ENCODE data around the gene RLN3.
"Not testable (repeated sequence)": the region's sequence is repeated elsewhere in the genome, so short reads cannot be mapped to it uniquely, and the experiment has no call there.

Gene RLN3

DNA sequence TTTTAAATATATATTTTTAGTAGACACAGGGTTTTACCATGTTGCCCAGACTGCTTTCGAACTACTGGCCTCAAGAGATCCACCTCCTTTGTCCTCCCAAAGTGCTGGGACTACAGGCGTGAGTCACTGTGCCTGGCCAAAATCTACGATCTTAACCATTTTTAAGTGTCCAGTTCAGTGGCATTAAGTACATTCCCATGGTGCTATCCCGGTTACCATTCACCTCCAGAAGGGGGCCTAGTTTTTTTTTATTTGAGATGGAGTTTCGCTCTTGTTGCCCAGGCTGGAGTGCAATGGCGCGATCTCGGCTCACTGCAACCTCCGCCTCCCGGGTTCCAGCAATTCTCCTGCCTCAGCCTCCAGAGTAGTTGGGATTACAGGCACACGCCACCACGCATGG, 7.2 kb downstream of the RLN3 start:
- H3K9me3 ChIP-seq (ENCODE audit: control insufficient read depth in 2 of 2, low read length in 2 of 2); H3K27me3 ChIP-seq (ENCODE audit: control insufficient read depth in 2 of 2, insufficient read depth in 2 of 2, low read length in 2 of 2); H3K36me3 ChIP-seq (ENCODE audit: control insufficient read depth in 2 of 2, insufficient read depth in 2 of 2, low read length in 2 of 2); H3K4me3 ChIP-seq (ENCODE audit: low read length in 2 of 2); H3K9ac ChIP-seq (ENCODE audit: low read depth in 1 of 2, low read length in 2 of 2); H3K27ac ChIP-seq (ENCODE audit: low read depth in 2 of 2, low read length in 2 of 2): not testable (repeated sequence)
- H3K4me1 ChIP-seq (ENCODE audit: control insufficient read depth in 2 of 2, insufficient read depth in 2 of 2, low read length in 2 of 2): peaks cover 9 to 13% of the 10 kb centered on the region in 2 donors

DNA sequence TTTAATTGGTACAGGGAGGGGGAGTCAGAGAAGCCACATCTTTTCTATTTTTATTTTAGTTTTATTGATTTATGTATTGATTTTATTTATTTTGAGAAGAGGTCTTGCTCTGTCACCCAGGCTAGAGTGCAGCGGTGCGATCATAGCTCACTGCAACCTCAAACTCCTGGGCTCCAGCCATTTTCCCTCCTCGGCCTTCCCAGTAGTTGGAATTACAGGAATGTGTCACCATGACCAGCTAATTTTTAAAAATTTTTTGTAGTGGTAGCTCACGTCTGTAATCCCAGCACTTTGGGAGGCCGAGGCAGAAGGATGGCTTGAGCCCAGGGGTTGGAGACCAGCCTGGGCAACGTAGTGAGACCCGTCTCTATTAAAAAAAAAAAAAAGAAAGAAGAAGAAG, 7.8 kb downstream of the RLN3 start:
- H3K9ac ChIP-seq (ENCODE audit: low read depth in 1 of 2, low read length in 2 of 2): no peak overlapping the region
- H3K36me3 ChIP-seq (ENCODE audit: control insufficient read depth in 2 of 2, insufficient read depth in 2 of 2, low read length in 2 of 2): no peaks in the 10 kb centered on the region
- H3K27me3 ChIP-seq (ENCODE audit: control insufficient read depth in 2 of 2, insufficient read depth in 2 of 2, low read length in 2 of 2): peaks cover 0 to 2% of the 10 kb centered on the region in 2 donors
- peaks cover 9 to 13% of the 10 kb centered on the region in 2 donors for H3K4me1 ChIP-seq (ENCODE audit: control insufficient read depth in 2 of 2, insufficient read depth in 2 of 2, low read length in 2 of 2)
- H3K27ac ChIP-seq (ENCODE audit: low read depth in 2 of 2, low read length in 2 of 2): no peak overlapping the region
- H3K9me3 ChIP-seq (ENCODE audit: control insufficient read depth in 2 of 2, low read length in 2 of 2): no peaks in the 10 kb centered on the region
- H3K4me3 ChIP-seq (ENCODE audit: low read length in 2 of 2): no peak overlapping the region

DNA sequence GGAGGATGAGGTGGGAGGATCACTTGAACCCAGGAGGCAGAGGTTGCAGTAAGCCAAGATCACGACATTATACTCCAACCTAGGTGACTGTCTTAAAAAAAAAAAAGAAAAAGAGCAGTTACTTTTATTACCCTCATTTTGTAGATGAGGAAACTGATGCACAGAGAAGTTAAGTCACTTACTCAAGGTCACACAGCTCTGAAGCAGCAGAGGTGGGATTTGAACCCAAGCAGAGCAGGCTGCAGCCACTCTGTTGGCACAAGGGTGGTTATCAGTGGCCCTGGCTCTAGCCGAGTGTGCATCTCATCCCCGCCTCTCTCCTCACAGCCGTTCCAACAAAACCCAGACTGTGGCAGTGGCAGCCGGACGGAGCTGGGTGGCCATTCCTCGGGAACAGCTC, 11.2 kb downstream of the RLN3 start:
- H3K9me3 ChIP-seq (ENCODE audit: control insufficient read depth in 2 of 2, low read length in 2 of 2): no peaks in the 10 kb centered on the region
- no peak overlapping the region for H3K4me3 ChIP-seq (ENCODE audit: low read length in 2 of 2)
- no peak overlapping the region for H3K27ac ChIP-seq (ENCODE audit: low read depth in 2 of 2, low read length in 2 of 2)
- peaks cover 0 to 3% of the 10 kb centered on the region in 2 donors for H3K4me1 ChIP-seq (ENCODE audit: control insufficient read depth in 2 of 2, insufficient read depth in 2 of 2, low read length in 2 of 2)
- no peak overlapping the region for H3K9ac ChIP-seq (ENCODE audit: low read depth in 1 of 2, low read length in 2 of 2)
- H3K27me3 ChIP-seq (ENCODE audit: control insufficient read depth in 2 of 2, insufficient read depth in 2 of 2, low read length in 2 of 2): no peaks in the 10 kb centered on the region
- H3K36me3 ChIP-seq (ENCODE audit: control insufficient read depth in 2 of 2, insufficient read depth in 2 of 2, low read length in 2 of 2): no peaks in the 10 kb centered on the region

DNA sequence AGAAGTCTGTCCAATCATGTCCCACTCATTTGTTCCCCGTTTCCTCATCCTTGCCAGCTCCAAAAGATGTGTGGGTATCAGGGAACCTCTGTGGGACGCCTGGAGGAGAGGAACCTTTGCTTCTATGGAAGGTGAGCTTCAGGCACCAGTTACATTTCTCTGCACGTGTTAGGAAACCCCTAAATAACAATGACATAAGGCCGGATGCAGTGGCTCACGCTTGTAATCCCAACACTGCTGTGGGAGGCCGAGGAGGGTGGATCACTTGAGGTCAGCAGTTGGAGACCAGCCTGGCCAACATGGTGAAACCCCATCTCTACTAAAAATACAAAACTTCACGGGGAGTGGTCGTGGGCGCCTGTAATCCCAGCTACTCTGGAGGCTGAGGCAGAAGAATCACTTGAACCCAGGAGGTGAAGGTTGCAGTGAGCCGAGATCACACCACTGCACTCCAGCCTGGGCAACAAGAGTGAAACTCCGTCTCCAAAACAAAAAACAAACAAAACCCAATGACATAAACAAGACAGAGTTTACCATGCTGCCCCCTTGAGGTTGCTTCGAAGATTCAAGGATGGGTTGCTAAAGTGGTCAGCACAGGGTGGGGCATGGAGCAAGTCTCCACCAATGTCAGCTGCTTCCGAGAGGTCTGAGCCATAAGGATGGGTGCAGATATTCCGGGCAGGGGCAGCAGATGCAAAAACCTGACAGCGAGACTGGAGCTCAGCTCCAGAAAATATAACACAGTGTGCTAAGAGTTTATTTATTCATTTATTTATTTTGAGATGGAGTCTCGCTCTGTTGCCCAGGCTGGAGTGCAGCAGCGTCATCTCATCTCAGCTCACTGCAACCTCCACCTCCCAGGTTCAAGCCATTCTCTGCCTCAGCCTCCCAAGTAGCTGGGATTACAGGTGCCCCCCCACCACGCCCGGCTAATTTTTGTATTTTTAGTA, 15.0 kb downstream of the RLN3 start:
- not testable (repeated sequence) for H3K4me1 ChIP-seq (ENCODE audit: control insufficient read depth in 2 of 2, insufficient read depth in 2 of 2, low read length in 2 of 2); H3K4me3 ChIP-seq (ENCODE audit: low read length in 2 of 2); H3K9me3 ChIP-seq (ENCODE audit: control insufficient read depth in 2 of 2, low read length in 2 of 2); H3K9ac ChIP-seq (ENCODE audit: low read depth in 1 of 2, low read length in 2 of 2); H3K27me3 ChIP-seq (ENCODE audit: control insufficient read depth in 2 of 2, insufficient read depth in 2 of 2, low read length in 2 of 2); H3K36me3 ChIP-seq (ENCODE audit: control insufficient read depth in 2 of 2, insufficient read depth in 2 of 2, low read length in 2 of 2)
- peak overlapping the region; percentile 9 to 32 for H3K27ac ChIP-seq (ENCODE audit: low read depth in 2 of 2, low read length in 2 of 2)

DNA sequence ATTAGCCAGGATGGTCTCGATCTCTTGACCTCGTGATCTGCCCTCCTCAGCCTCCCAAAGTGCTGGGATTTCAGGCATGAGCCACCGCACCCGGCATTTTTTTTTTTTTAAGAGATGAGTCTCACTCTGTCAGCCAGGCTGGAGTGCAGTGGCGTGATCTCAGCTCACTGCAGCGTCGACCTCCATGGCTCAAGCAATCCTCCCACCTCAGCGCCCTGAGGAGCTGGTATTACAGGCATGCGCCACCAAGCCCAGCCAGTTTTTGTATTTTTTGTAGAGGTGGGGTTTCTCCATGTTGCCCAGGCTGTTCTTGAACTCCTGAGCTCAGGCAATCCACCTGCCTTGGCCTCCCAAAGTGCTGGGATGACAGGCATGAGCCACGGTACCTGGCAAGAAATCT, 19.9 kb downstream of the RLN3 start:
- H3K36me3 ChIP-seq (ENCODE audit: control insufficient read depth in 2 of 2, insufficient read depth in 2 of 2, low read length in 2 of 2); H3K9me3 ChIP-seq (ENCODE audit: control insufficient read depth in 2 of 2, low read length in 2 of 2); H3K27me3 ChIP-seq (ENCODE audit: control insufficient read depth in 2 of 2, insufficient read depth in 2 of 2, low read length in 2 of 2); H3K4me1 ChIP-seq (ENCODE audit: control insufficient read depth in 2 of 2, insufficient read depth in 2 of 2, low read length in 2 of 2); H3K9ac ChIP-seq (ENCODE audit: low read depth in 1 of 2, low read length in 2 of 2); H3K4me3 ChIP-seq (ENCODE audit: low read length in 2 of 2); H3K27ac ChIP-seq (ENCODE audit: low read depth in 2 of 2, low read length in 2 of 2): not testable (repeated sequence)

DNA sequence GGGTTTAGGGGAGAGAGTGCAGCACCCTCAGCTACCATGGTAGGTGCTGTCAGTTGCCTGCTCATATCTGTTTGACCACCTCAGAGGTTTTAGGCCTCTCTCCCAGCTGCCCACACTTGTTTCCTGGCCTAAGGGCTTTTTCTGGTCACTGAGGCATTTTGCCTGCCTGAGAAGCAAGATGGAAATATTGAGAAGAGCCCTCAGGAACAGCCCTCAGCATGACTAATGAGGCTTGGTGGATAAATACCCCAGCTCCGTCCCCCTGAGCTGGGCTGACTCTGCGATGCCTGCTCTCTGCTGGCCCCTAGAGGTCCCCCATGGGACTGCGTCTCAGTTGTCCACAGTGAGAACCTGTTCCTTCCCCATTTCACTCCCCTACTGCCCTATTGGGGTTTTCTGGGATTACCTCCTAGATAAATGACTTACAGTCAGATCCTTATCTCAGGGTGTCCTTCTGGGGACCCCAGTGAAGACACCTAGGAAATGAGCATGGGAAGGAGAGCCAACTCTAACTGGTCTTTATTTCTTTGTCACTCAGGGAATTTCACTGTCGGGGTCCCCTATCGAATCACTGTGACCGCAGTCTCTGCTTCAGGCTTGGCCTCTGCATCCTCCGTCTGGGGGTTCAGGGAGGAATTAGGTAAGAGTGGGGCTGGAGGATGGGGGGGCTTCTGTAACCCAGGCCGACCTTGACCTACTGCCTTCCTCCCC, 20.6 kb downstream of the RLN3 start:
- Histone ChIP-seq H3K9me3 (ENCODE audit: control insufficient read depth in 2 of 2, low read length in 2 of 2) (no peaks in the 10 kb centered on the region), H3K27me3 (ENCODE audit: control insufficient read depth in 2 of 2, insufficient read depth in 2 of 2, low read length in 2 of 2) (no peaks in the 10 kb centered on the region), H3K27ac (ENCODE audit: low read depth in 2 of 2, low read length in 2 of 2) (no peak overlapping the region), H3K4me1 (ENCODE audit: control insufficient read depth in 2 of 2, insufficient read depth in 2 of 2, low read length in 2 of 2) (no peaks in the 10 kb centered on the region), H3K36me3 (ENCODE audit: control insufficient read depth in 2 of 2, insufficient read depth in 2 of 2, low read length in 2 of 2) (peaks cover 0 to 2% of the 10 kb centered on the region in 2 donors), H3K9ac (ENCODE audit: low read depth in 1 of 2, low read length in 2 of 2) (no peak overlapping the region), H3K4me3 (ENCODE audit: low read length in 2 of 2) (no peak overlapping the region)

DNA sequence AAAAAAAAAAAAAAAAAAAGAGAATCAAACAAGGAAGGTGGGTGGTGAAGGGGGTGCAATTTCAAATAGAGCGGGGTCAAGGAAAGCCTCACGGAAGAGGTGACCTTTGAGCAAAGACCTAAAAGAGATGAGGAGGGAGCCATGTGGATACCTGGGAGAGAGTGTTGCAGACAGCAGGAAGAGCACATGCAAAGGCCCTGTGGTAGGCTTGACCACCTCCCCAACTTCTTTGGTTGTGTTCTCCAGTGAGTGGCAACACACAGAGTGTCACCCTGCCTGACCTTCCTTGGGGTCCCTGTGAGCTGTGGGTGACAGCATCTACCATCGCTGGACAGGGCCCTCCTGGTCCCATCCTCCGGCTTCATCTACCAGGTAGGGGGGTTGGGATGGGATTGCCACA, 22.6 kb downstream of the RLN3 start:
- peaks cover 0 to 2% of the 10 kb centered on the region in 2 donors for H3K36me3 ChIP-seq (ENCODE audit: control insufficient read depth in 2 of 2, insufficient read depth in 2 of 2, low read length in 2 of 2)
- no peak overlapping the region for H3K27ac ChIP-seq (ENCODE audit: low read depth in 2 of 2, low read length in 2 of 2)
- H3K4me1 ChIP-seq (ENCODE audit: control insufficient read depth in 2 of 2, insufficient read depth in 2 of 2, low read length in 2 of 2): no peaks in the 10 kb centered on the region
- no peaks in the 10 kb centered on the region for H3K27me3 ChIP-seq (ENCODE audit: control insufficient read depth in 2 of 2, insufficient read depth in 2 of 2, low read length in 2 of 2)
- no peak overlapping the region for H3K9ac ChIP-seq (ENCODE audit: low read depth in 1 of 2, low read length in 2 of 2)
- no peak overlapping the region for H3K4me3 ChIP-seq (ENCODE audit: low read length in 2 of 2)
- no peaks in the 10 kb centered on the region for H3K9me3 ChIP-seq (ENCODE audit: control insufficient read depth in 2 of 2, low read length in 2 of 2)

DNA sequence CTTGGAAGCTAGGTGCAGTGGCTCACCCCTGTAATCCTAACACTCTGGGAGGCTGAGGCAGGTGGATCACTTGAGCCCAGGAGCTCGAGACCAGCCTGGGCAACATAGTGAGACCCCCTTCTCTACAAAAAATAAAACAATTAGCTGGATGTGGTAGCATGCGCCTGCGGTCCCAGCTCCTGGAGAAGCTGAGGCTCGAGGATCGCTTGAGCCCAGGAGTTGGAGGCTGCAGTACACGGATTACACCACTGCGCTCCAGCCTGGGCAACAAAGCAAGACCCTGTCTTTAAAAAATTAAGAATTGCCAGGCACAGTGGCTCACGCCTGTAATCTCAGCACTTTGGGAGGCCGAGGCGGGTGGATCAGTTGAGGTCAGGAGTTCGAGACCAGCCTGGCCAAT, 23.0 kb downstream of the RLN3 start:
- not testable (repeated sequence) for H3K9me3 ChIP-seq (ENCODE audit: control insufficient read depth in 2 of 2, low read length in 2 of 2); H3K36me3 ChIP-seq (ENCODE audit: control insufficient read depth in 2 of 2, insufficient read depth in 2 of 2, low read length in 2 of 2); H3K27me3 ChIP-seq (ENCODE audit: control insufficient read depth in 2 of 2, insufficient read depth in 2 of 2, low read length in 2 of 2); H3K27ac ChIP-seq (ENCODE audit: low read depth in 2 of 2, low read length in 2 of 2); H3K4me3 ChIP-seq (ENCODE audit: low read length in 2 of 2); H3K4me1 ChIP-seq (ENCODE audit: control insufficient read depth in 2 of 2, insufficient read depth in 2 of 2, low read length in 2 of 2); H3K9ac ChIP-seq (ENCODE audit: low read depth in 1 of 2, low read length in 2 of 2)

DNA sequence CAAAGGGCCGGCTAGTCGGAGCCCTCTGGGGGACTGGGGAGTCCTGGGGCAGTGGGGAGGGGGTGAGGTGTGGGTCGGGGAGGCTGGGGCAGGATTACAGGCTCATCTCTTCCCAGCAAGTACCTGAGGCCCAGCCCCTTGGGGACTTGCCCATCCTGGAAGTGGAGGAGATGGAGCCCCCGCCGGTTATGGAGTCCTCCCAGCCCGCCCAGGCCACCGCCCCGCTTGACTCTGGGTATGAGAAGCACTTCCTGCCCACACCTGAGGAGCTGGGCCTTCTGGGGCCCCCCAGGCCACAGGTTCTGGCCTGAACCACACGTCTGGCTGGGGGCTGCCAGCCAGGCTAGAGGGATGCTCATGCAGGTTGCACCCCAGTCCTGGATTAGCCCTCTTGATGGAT, 24.0 kb downstream of the RLN3 start:
- peaks cover 0 to 2% of the 10 kb centered on the region in 2 donors for H3K36me3 ChIP-seq (ENCODE audit: control insufficient read depth in 2 of 2, insufficient read depth in 2 of 2, low read length in 2 of 2)
- no peaks in the 10 kb centered on the region for H3K27me3 ChIP-seq (ENCODE audit: control insufficient read depth in 2 of 2, insufficient read depth in 2 of 2, low read length in 2 of 2)
- H3K27ac ChIP-seq (ENCODE audit: low read depth in 2 of 2, low read length in 2 of 2): no peak overlapping the region
- H3K9ac ChIP-seq (ENCODE audit: low read depth in 1 of 2, low read length in 2 of 2): no peak overlapping the region
- H3K4me3 ChIP-seq (ENCODE audit: low read length in 2 of 2): no peak overlapping the region
- H3K4me1 ChIP-seq (ENCODE audit: control insufficient read depth in 2 of 2, insufficient read depth in 2 of 2, low read length in 2 of 2): no peaks in the 10 kb centered on the region
- no peaks in the 10 kb centered on the region for H3K9me3 ChIP-seq (ENCODE audit: control insufficient read depth in 2 of 2, low read length in 2 of 2)

DNA sequence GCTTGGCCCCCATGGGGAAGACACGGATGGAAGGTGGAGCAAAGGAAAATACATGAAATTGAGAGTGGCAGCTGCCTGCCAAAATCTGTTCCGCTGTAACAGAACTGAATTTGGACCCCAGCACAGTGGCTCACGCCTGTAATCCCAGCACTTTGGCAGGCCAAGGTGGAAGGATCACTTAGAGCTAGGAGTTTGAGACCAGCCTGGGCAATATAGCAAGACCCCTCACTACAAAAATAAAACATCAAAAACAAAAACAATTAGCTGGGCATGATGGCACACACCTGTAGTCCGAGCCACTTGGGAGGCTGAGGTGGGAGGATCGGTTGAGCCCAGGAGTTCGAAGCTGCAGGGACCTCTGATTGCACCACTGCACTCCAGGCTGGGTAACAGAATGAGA, 24.5 kb downstream of the RLN3 start:
- Histone ChIP-seq H3K9me3 (ENCODE audit: control insufficient read depth in 2 of 2, low read length in 2 of 2) (no peaks in the 10 kb centered on the region), H3K4me3 (ENCODE audit: low read length in 2 of 2) (no peak overlapping the region), H3K9ac (ENCODE audit: low read depth in 1 of 2, low read length in 2 of 2) (no peak overlapping the region), H3K36me3 (ENCODE audit: control insufficient read depth in 2 of 2, insufficient read depth in 2 of 2, low read length in 2 of 2) (peaks cover 0 to 2% of the 10 kb centered on the region in 2 donors), H3K27me3 (ENCODE audit: control insufficient read depth in 2 of 2, insufficient read depth in 2 of 2, low read length in 2 of 2) (no peaks in the 10 kb centered on the region), H3K27ac (ENCODE audit: low read depth in 2 of 2, low read length in 2 of 2) (no peak overlapping the region), H3K4me1 (ENCODE audit: control insufficient read depth in 2 of 2, insufficient read depth in 2 of 2, low read length in 2 of 2) (no peaks in the 10 kb centered on the region)
